NB4 (cell line): ENCODE measurements around the gene TBXAS1.

ENCODE experiments used
- DNase-seq: peaks from one replicate; pipeline ENCODE4 v3.0.0; 2010; ENCODE audit warnings: low read depth
- H3K4me3 ChIP-seq: one replicate; pipeline ENCODE4 v1.5.1; 2011; ENCODE audit warnings: mild to moderate bottlenecking, low read depth, low read length, moderate library complexity
- CTCF ChIP-seq: IDR thresholded peaks from one replicate; pipeline ENCODE4 v1.5.1; 2012; ENCODE audit warnings: low read depth, low read length
- MYC ChIP-seq: IDR thresholded peaks from 2 replicates; pipeline ENCODE4 v1.6.1; 2011; ENCODE audit warnings: low read depth, low read length
- POLR2A ChIP-seq: IDR thresholded peaks from 2 replicates; pipeline ENCODE4 v1.6.1; 2011; ENCODE audit warnings: mild to moderate bottlenecking; ENCODE audit not compliant: insufficient read length; ENCODE audit errors: extremely low read depth
- TF ChIP-seq, protein P1 (sequence below): IDR thresholded peaks from 2 replicates; pipeline ENCODE4 v1.6.1; 2011; ENCODE audit warnings: low read depth, low read length

TBXAS1 gene

GRCh38 chr7:139808427-139808826 lies 20.6 kb upstream of the TBXAS1 start:
- DNase-seq: no peak
- no peak for TF ChIP-seq MYC
- TF ChIP-seq POLR2A: no peak
- no peak for TF ChIP-seq CTCF
- TF ChIP-seq, protein P1, sequence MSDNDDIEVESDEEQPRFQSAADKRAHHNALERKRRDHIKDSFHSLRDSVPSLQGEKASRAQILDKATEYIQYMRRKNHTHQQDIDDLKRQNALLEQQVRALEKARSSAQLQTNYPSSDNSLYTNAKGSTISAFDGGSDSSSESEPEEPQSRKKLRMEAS: no peak
- no peak overlapping the region for H3K4me3 ChIP-seq

GRCh38 chr7:139808846-139809442 lies 20.1 kb upstream of the TBXAS1 start:
- no peak for DNase-seq
- no peak overlapping the region for H3K4me3 ChIP-seq
- TF ChIP-seq POLR2A (no peak), CTCF (no peak), MYC (no peak)
- TF ChIP-seq, protein P1: no peak

DNA sequence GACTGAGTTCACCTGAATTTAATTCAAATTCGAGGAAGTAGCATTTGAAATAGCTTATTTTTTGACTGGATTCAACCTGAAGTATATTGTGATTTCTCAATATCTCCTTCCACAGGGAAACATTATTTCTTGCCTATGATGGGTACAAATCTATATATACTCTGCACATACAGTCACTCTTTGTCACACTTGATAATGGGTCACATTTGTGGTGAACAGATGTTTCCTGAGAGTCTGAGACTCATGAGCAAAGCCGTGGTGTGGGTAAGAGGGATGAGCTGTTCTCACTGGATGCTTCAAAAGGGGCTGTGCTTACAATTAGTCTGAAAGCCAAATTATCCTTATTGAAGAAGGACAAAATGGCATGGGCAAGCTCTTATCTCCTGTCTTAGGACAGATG lies 18.0 kb upstream of the TBXAS1 start:
- DNase-seq: peak; percentile 21

DNA sequence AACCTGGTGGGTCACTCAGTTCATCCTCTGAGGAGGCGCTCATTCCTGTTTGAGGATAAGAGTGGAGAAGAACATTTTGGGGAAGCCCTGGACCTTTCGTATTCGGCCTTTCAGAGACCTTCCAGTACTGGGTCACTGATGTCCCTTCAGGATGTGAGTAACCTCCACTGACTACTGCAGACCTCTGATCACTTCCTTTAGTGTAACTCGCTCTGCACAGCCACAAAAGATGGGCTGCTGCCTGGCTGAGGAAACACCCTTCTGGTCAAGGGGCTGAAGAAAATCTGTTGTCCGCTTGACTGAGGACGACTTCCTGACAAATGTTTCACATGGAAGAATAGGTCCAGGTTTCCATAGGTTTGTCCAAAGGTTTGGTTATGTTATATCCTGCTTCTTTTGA lies 15.9 kb upstream of the TBXAS1 start:
- TF ChIP-seq POLR2A (no peak), CTCF (no peak), MYC (no peak)
- TF ChIP-seq, protein P1: no peak
- H3K4me3 ChIP-seq: no peak overlapping the region
- DNase-seq: no peak

More for the DNA sequence above, 18.0 kb upstream of the TBXAS1 start:
- TF ChIP-seq POLR2A (no peak), CTCF (no peak), MYC (no peak)
- TF ChIP-seq, protein P1: no peak
- no peak overlapping the region for H3K4me3 ChIP-seq

- TF ChIP-seq, protein P1: no peak
- no peak for DNase-seq
Measured at GRCh38 chr7:139813689-139814088, 15.4 kb upstream of the TBXAS1 start.

GRCh38 chr7:139817249-139817648 lies 11.8 kb upstream of the TBXAS1 start:
- no peak overlapping the region for H3K4me3 ChIP-seq
- DNase-seq: no peak
- TF ChIP-seq POLR2A (no peak), MYC (no peak), CTCF (no peak)
- TF ChIP-seq, protein P1: no peak

More at GRCh38 chr7:139813689-139814088, 15.4 kb upstream of the TBXAS1 start:
- no peak overlapping the region for H3K4me3 ChIP-seq
